G401 (cell line): ENCODE measurements around the gene SPDYE4. TPM values are rescaled to one million over a fixed set of nuclear protein-coding genes. Genes with fewer than 3 reads are reported as not detected.
"Not testable (repeated sequence)": the region's sequence is repeated elsewhere in the genome, so short reads cannot be mapped to it uniquely, and the experiment has no call there.

Source experiments
- DNase-seq: peaks from one replicate; pipeline ENCODE4 v3.0.0-alpha.2; 2015; ENCODE audit warnings: low spot score
- in situ Hi-C: cut with HindIII; loops from 2 replicates; pipeline ENCODE4 v1.10.0; 2016; ENCODE audit warnings: low sequenced_read_pairs, mixed read lengths
- total RNA-seq: library from RNA; depleted of rRNA; stranded (reverse); fragments of >200 nt; shearing (Covaris generic); gene quantifications from 2 replicates; pipeline ENCODE4 v1.2.3, GENCODE V29; 2014; rRNA removed

Gene SPDYE4
- not detected in 2 replicates for total RNA-seq

- in situ Hi-C loops = no loop called here
- DNase-seq = no peak
Measured at GRCh38 chr17:8758137-8758596, at the start of gene SPDYE4. TSS of gene SPDYE4 (minus strand) at chr17:8758546. CDS start at chr17:8758382, 164 bp downstream.

- in situ Hi-C loops = no loop called here
Measured at GRCh38 chr17:8806926-8807550, 48.7 kb upstream of the SPDYE4 start.

GRCh38 chr17:8806253-8806925 lies 48.0 kb upstream of the SPDYE4 start:
- in situ Hi-C loops = no loop called here

More at GRCh38 chr17:8806926-8807550, 48.7 kb upstream of the SPDYE4 start:
- DNase-seq = no peak

GRCh38 chr17:8805396-8805795 lies 47.0 kb upstream of the SPDYE4 start:
- DNase-seq, in situ Hi-C loops: not testable (repeated sequence)

More at GRCh38 chr17:8806253-8806925, 48.0 kb upstream of the SPDYE4 start:
- DNase-seq = no peak

- peak; percentile 1 for DNase-seq
- in situ Hi-C loops = no loop called here
Measured at GRCh38 chr17:8803531-8804420, 45.4 kb upstream of the SPDYE4 start.

GRCh38 chr17:8801135-8801840 lies 42.9 kb upstream of the SPDYE4 start:
- in situ Hi-C loops = no loop called here
- DNase-seq = no peak

GRCh38 chr17:8800656-8801055 lies 42.3 kb upstream of the SPDYE4 start:
- in situ Hi-C loops = no loop called here
- no peak for DNase-seq

GRCh38 chr17:8799570-8800212 lies 41.3 kb upstream of the SPDYE4 start:
- no peak for DNase-seq
- in situ Hi-C loops = no loop called here

GRCh38 chr17:8798846-8799569 lies 40.7 kb upstream of the SPDYE4 start, which contains the start of gene MFSD6L:
TSS of gene MFSD6L (minus strand) at chr17:8799365. CDS start at chr17:8799120, 245 bp downstream.
- in situ Hi-C loops = no loop called here
- no peak for DNase-seq

GRCh38 chr17:8798176-8798845 lies 40.0 kb upstream of the SPDYE4 start:
- in situ Hi-C loops = no loop called here

GRCh38 chr17:8797621-8798175 lies 39.4 kb upstream of the SPDYE4 start:
- no peak for DNase-seq
- in situ Hi-C loops = no loop called here

More at GRCh38 chr17:8798176-8798845, 40.0 kb upstream of the SPDYE4 start:
- DNase-seq = no peak

- in situ Hi-C loops = no loop called here
- no peak for DNase-seq
Measured at GRCh38 chr17:8794636-8795035, 36.3 kb upstream of the SPDYE4 start.

- DNase-seq = no peak
- in situ Hi-C loops = no loop called here
Measured at GRCh38 chr17:8793649-8794048, 35.3 kb upstream of the SPDYE4 start.

GRCh38 chr17:8792646-8793045 lies 34.3 kb upstream of the SPDYE4 start:
- in situ Hi-C loops = no loop called here
- DNase-seq = no peak

- no peak for DNase-seq
- in situ Hi-C loops = no loop called here
Measured at GRCh38 chr17:8791910-8792270, 33.5 kb upstream of the SPDYE4 start.

- in situ Hi-C loops = no loop called here
Measured at GRCh38 chr17:8791248-8791909, 33.0 kb upstream of the SPDYE4 start.

GRCh38 chr17:8789743-8790142 lies 31.4 kb upstream of the SPDYE4 start:
- in situ Hi-C loops = no loop called here
- DNase-seq = no peak

More at GRCh38 chr17:8791248-8791909, 33.0 kb upstream of the SPDYE4 start:
- no peak for DNase-seq
